D721Med (cell line): ENCODE measurements around the gene NDUFAB1.
"Not testable (repeated sequence)": the region's sequence is repeated elsewhere in the genome, so short reads cannot be mapped to it uniquely, and the experiment has no call there.

Source experiments
- DNase-seq: peaks from one replicate; pipeline ENCODE4 v3.0.0; 2011; ENCODE audit warnings: low spot score; ENCODE audit not compliant: insufficient read length
- FAIRE-seq: peaks from 2 replicates; lab custom pipeline; 2011; peaks lifted over from hg19 to GRCh38; lab: Jason Lieb, UNC
- CTCF ChIP-seq: IDR thresholded peaks from 2 replicates; pipeline ENCODE4 v1.5.1; 2012; ENCODE audit warnings: mild to moderate bottlenecking, control low read depth; ENCODE audit not compliant: insufficient read depth; ENCODE audit errors: missing control alignments

NDUFAB1 gene

GRCh38 chr16:23629516-23629915, 33.4 kb upstream of the NDUFAB1 start:
- no peak for DNase-seq
- no peak for TF ChIP-seq CTCF
- no peak for FAIRE-seq

GRCh38 chr16:23624092-23624491, 28.0 kb upstream of the NDUFAB1 start:
- DNase-seq (no peak), FAIRE-seq (no peak)
- no peak for TF ChIP-seq CTCF

- no peak for TF ChIP-seq CTCF
- FAIRE-seq, result no peak
- DNase-seq, result no peak
These were observed 19.7 kb upstream of the NDUFAB1 start for GRCh38 chr16:23615805-23616204.

- DNase-seq (no peak), FAIRE-seq (no peak)
- TF ChIP-seq CTCF, result no peak
These were observed 15.8 kb upstream of the NDUFAB1 start for GRCh38 chr16:23611936-23612335.

GRCh38 chr16:23610905-23611304, 14.8 kb upstream of the NDUFAB1 start:
- not testable (repeated sequence) for DNase-seq, FAIRE-seq

GRCh38 chr16:23609929-23610328, 13.8 kb upstream of the NDUFAB1 start:
- DNase-seq (no peak), FAIRE-seq (no peak)
- TF ChIP-seq CTCF, result no peak

GRCh38 chr16:23608194-23608593, 12.1 kb upstream of the NDUFAB1 start:
- DNase-seq, result no peak
- no peak for TF ChIP-seq CTCF
- no peak for FAIRE-seq

- DNase-seq (no peak), FAIRE-seq (no peak)
- TF ChIP-seq CTCF, result no peak
These were observed 11.6 kb upstream of the NDUFAB1 start for GRCh38 chr16:23607726-23608125.
